Activated CD4-positive, alpha-beta T cell treated with anti-CD3 and anti-CD28 coated beads for 48 hours (primary cell): ENCODE results near the gene METTL17.
A peak's percentile ranks its signal among the peaks of the same experiment; 100 is the strongest.
"Not testable (repeated sequence)": the region's sequence is repeated elsewhere in the genome, so short reads cannot be mapped to it uniquely, and the experiment has no call there.

ENCODE experiments used
- DNase-seq: peaks from one replicate; pipeline ENCODE4 v3.0.0-alpha.2; 2020

The METTL17 gene

GRCh38 chr14:20997115-20997514, 7.3 kb downstream of the METTL17 start:
- DNase-seq: no peak

- DNase-seq: no peak
These were observed 7.8 kb downstream of the METTL17 start for GRCh38 chr14:20997564-20997963.

GRCh38 chr14:20998139-20998538, 8.4 kb downstream of the METTL17 start:
- no peak for DNase-seq

GRCh38 chr14:20998674-20999366, 9.0 kb downstream of the METTL17 start, which contains the start of gene SLC39A2:
Gene SLC39A2 (plus strand): TSS chr14:20999293. CDS start chr14:20999447, 154 bp downstream.
- DNase-seq: no peak

GRCh38 chr14:20999591-20999990, 9.8 kb downstream of the METTL17 start:
- no peak for DNase-seq

GRCh38 chr14:21001218-21001617, 11.4 kb downstream of the METTL17 start:
- no peak for DNase-seq

GRCh38 chr14:21003788-21004346, 14.1 kb downstream of the METTL17 start:
- no peak for DNase-seq

- not testable (repeated sequence) for DNase-seq
These were observed 19.9 kb downstream of the METTL17 start for GRCh38 chr14:21009721-21010120.

GRCh38 chr14:21011136-21011535, 21.4 kb downstream of the METTL17 start:
- no peak for DNase-seq

GRCh38 chr14:21014761-21015190, 25.0 kb downstream of the METTL17 start:
- peak; percentile 85 for DNase-seq

- DNase-seq: no peak
These were observed 25.5 kb downstream of the METTL17 start for GRCh38 chr14:21015312-21015711.

GRCh38 chr14:21016413-21017190, 26.8 kb downstream of the METTL17 start:
- DNase-seq: no peak

- no peak for DNase-seq
These were observed 27.9 kb downstream of the METTL17 start for GRCh38 chr14:21017528-21018245.

GRCh38 chr14:21018286-21018685, 28.5 kb downstream of the METTL17 start:
- DNase-seq: no peak

- no peak for DNase-seq
These were observed 29.0 kb downstream of the METTL17 start for GRCh38 chr14:21018781-21019180.

- no peak for DNase-seq
These were observed 29.6 kb downstream of the METTL17 start for GRCh38 chr14:21019366-21019765.

- no peak for DNase-seq
These were observed 31.3 kb downstream of the METTL17 start for GRCh38 chr14:21020977-21021545.

GRCh38 chr14:21022686-21023085, 32.9 kb downstream of the METTL17 start:
- no peak for DNase-seq

GRCh38 chr14:21023174-21023573, 33.4 kb downstream of the METTL17 start:
- DNase-seq: no peak

GRCh38 chr14:21023817-21024584, 34.2 kb downstream of the METTL17 start:
- DNase-seq: no peak

- peak; percentile 66 for DNase-seq
These were observed 35.0 kb downstream of the METTL17 start, which contains the start of gene NDRG2 for GRCh38 chr14:21024585-21025370. Gene NDRG2 (minus strand): TSS chr14:21025061. CDS start chr14:21023315, 1,746 bp downstream.
